Common myeloid progenitor, CD34-positive (primary cell): ENCODE data around the gene IGLL5.
"Not testable (repeated sequence)": the region's sequence is repeated elsewhere in the genome, so short reads cannot be mapped to it uniquely, and the experiment has no call there.

Experiments used
- CTCF ChIA-PET: fragments of 350-600 bp; sonication (Branson Sonifier 250); formaldehyde crosslinking; loops from one replicate; lab custom pipeline; 2021; ENCODE audit warnings: antibody characterized with exemption; lab: Charles Lee
- POLR2A ChIA-PET: fragments of 350-600 bp; sonication (Branson Sonifier 250); formaldehyde crosslinking; loops from one replicate; lab custom pipeline; 2021; ENCODE audit warnings: antibody characterized with exemption; lab: Charles Lee
- DNase-seq, 3 donors: peaks; one replicate each; pipeline versions ENCODE4 v3.0.0 to v3.0.0-alpha.2; 2013
- H3K27ac ChIP-seq, 2 experiments: 1 replicate in 1 of 2; 2 replicates in 1 of 2; pipeline ENCODE4 v1.7.0; 2013; ENCODE audit warnings: inconsistent platforms in 2 of 2, low read length in 2 of 2, mild to moderate bottlenecking in 2 of 2, low read depth in 1 of 2, moderate library complexity in 1 of 2; ENCODE audit not compliant: severe bottlenecking in 2 of 2, insufficient read depth in 1 of 2, poor library complexity in 1 of 2
- H3K27me3 ChIP-seq, 5 experiments: replicated peaks in 2 of 5; 1 replicate in 3 of 5; 2 replicates in 2 of 5; pipeline versions ENCODE4 v1.6.1 to v1.7.0; 2013; ENCODE audit warnings: low read length in 4 of 5, mild to moderate bottlenecking in 2 of 5, moderate library complexity in 2 of 5, inconsistent platforms in 1 of 5; ENCODE audit not compliant: insufficient read depth in 5 of 5, control insufficient read depth in 4 of 5
- H3K36me3 ChIP-seq, 4 experiments: 1 replicate in 2 of 4; 2 replicates in 2 of 4; pipeline versions ENCODE4 v1.6.1 to v1.7.0; 2013; ENCODE audit warnings: low read length in 3 of 4, control low read depth in 1 of 4, mild to moderate bottlenecking in 1 of 4; ENCODE audit not compliant: control insufficient read depth in 4 of 4, insufficient read depth in 4 of 4
- H3K4me1 ChIP-seq, 4 experiments: 1 replicate in 3 of 4; 2 replicates in 1 of 4; pipeline versions ENCODE4 v1.6.1 to v1.7.1; 2013; ENCODE audit warnings: low read length in 3 of 4, mild to moderate bottlenecking in 3 of 4, control low read depth in 1 of 4, inconsistent platforms in 1 of 4, moderate library complexity in 1 of 4; ENCODE audit not compliant: control insufficient read depth in 4 of 4, insufficient read depth in 4 of 4; ENCODE audit errors: control extremely low read depth in 1 of 4
- H3K4me3 ChIP-seq, 7 experiments: 1 replicate in 4 of 7; 2 replicates in 3 of 7; pipeline versions ENCODE4 v1.5.1 to v1.7.0; 2013; ENCODE audit warnings: mild to moderate bottlenecking in 7 of 7, low read length in 6 of 7, moderate library complexity in 6 of 7, inconsistent platforms in 2 of 7, low read depth in 2 of 7, control low read depth in 1 of 7; ENCODE audit not compliant: insufficient read depth in 4 of 7, control insufficient read depth in 1 of 7; ENCODE audit errors: extremely low read depth in 1 of 7
- H3K9me3 ChIP-seq, 5 experiments: 1 replicate in 4 of 5; 2 replicates in 1 of 5; pipeline versions ENCODE4 v1.6.1 to v1.7.1; 2013; ENCODE audit warnings: low read length in 4 of 5, mild to moderate bottlenecking in 2 of 5, inconsistent platforms in 1 of 5, low read depth in 1 of 5, moderate library complexity in 1 of 5; ENCODE audit not compliant: control insufficient read depth in 4 of 5, insufficient read depth in 2 of 5; ENCODE audit errors: control extremely low read depth in 1 of 5
- WGBS: methylation state at CpG from one replicate; pipeline ENCODE4 v1.1.5; 2013; ENCODE audit not compliant: insufficient coverage; 5-methylcytosine and 5-hydroxymethylcytosine counted together

IGLL5 gene

GRCh38 chr22:22897091-22897490 lies 9.5 kb downstream of the IGLL5 start:
- Histone ChIP-seq H3K9me3 (no peaks in the 10 kb centered on the region), H3K4me1 (peaks cover 0 to 8% (median under 1%) of the 10 kb centered on the region in 4 experiments), H3K27ac (no peak overlapping the region), H3K27me3 (peaks cover 0 to 3% (median 0%) of the 10 kb centered on the region in 5 experiments), H3K36me3 (no peaks in the 10 kb centered on the region), H3K4me3 (no peak overlapping the region)
- no peak for DNase-seq
- ChIA-PET CTCF (interaction anchor here (2.3 kb wide), 1 partner anchor 13 kb away, joined by 16 read pairs; no protein-coding TSS in a partner anchor), POLR2A (interaction anchor here (1.7 kb wide), 1 partner anchor 13 kb away, joined by 6 read pairs; no protein-coding TSS in a partner anchor)
- 97% methylated on average over 3 of the region's 3 CpGs for WGBS

- POLR2A ChIA-PET = no interaction called here
These were observed 10.3 kb downstream of the IGLL5 start for GRCh38 chr22:22897947-22898346.

GRCh38 chr22:22898411-22898950 lies 10.9 kb downstream of the IGLL5 start:
- H3K27ac ChIP-seq, H3K9me3 ChIP-seq, POLR2A ChIA-PET, DNase-seq, H3K4me1 ChIP-seq, H3K36me3 ChIP-seq, H3K4me3 ChIP-seq, H3K27me3 ChIP-seq: not testable (repeated sequence)
- CTCF ChIA-PET = interaction anchor here (1.1 to 2.3 kb wide), 3 partner anchors 14 to 61 kb away, joined by 3 to 16 read pairs (median 4); no protein-coding TSS in a partner anchor
- WGBS = no CpG with 5 or more reads among the region's 1 CpG

More at GRCh38 chr22:22897947-22898346, 10.3 kb downstream of the IGLL5 start:
- H3K4me1 ChIP-seq = peaks cover 0 to 8% (median under 1%) of the 10 kb centered on the region in 4 experiments
- 100% methylated on average over 3 of the region's 5 CpGs for WGBS
- peaks cover 0 to 3% (median 0%) of the 10 kb centered on the region in 5 experiments for H3K27me3 ChIP-seq
- no peak overlapping the region for H3K27ac ChIP-seq
- CTCF ChIA-PET = interaction anchor here (1.1 to 2.3 kb wide), 3 partner anchors 14 to 61 kb away, joined by 3 to 16 read pairs (median 4); no protein-coding TSS in a partner anchor
- no peak overlapping the region for H3K4me3 ChIP-seq
- no peaks in the 10 kb centered on the region for H3K36me3 ChIP-seq
- DNase-seq = no peak
- H3K9me3 ChIP-seq = no peaks in the 10 kb centered on the region

GRCh38 chr22:22899342-22900080 lies 11.9 kb downstream of the IGLL5 start:
- H3K9me3 ChIP-seq, CTCF ChIA-PET, H3K4me3 ChIP-seq, POLR2A ChIA-PET, H3K4me1 ChIP-seq, H3K36me3 ChIP-seq, H3K27ac ChIP-seq, H3K27me3 ChIP-seq: not testable (repeated sequence)
- WGBS = 84% methylated on average over 3 of the region's 9 CpGs
- peak in 2 of 3 donors; percentile 9 to 36 for DNase-seq

GRCh38 chr22:22900527-22901205 lies 13.1 kb downstream of the IGLL5 start:
- H3K27ac ChIP-seq, H3K4me3 ChIP-seq, POLR2A ChIA-PET, CTCF ChIA-PET, H3K27me3 ChIP-seq, H3K36me3 ChIP-seq, H3K4me1 ChIP-seq, H3K9me3 ChIP-seq, DNase-seq: not testable (repeated sequence)
- WGBS = 100% methylated on average over 6 of the region's 16 CpGs

DNA sequence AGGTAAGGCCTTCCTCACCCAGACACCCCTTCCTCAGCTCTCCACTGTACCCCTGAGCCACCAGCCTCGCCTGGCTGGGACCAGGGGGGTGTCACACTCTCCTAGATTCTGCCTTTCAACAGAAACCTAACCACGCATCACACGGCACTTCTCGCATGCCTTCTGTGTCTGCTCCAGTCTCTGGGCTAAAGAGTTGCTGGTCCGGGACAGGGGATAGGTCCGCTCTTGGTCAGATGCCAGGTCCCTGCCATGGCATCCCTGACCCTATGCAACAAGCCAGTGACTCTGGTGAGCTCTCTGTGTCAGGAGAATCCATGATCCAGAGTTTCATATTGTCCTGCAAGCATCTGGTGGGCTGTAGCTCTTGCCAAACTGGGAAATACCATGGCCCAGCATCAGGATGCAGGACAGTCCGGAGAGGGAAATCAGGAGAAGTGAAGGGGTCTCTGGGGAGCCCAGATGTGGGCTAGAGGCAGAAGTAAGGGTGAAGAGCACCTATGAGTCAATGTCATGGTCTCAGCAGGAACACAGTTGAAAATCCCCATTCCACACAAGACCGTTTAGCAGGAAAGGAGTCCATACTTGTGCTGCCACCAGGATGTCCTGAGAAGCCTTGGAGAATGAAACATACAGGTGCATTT lies 14.1 kb downstream of the IGLL5 start:
- no peak for DNase-seq
- Histone ChIP-seq H3K36me3 (no peaks in the 10 kb centered on the region), H3K27me3 (no peaks in the 10 kb centered on the region), H3K4me3 (no peak overlapping the region), H3K4me1 (no peaks in the 10 kb centered on the region), H3K27ac (no peak overlapping the region), H3K9me3 (no peaks in the 10 kb centered on the region)
- 94% methylated on average over 8 of the region's 8 CpGs for WGBS
- ChIA-PET CTCF (interaction anchor here (0.8 to 3.0 kb wide), 2 partner anchors 17 to 22 kb away, joined by 4 to 13 read pairs; no protein-coding TSS in a partner anchor), POLR2A (no interaction called here)
